ENCODE data around the gene TMEM181. TPM values are rescaled to one million over a fixed set of nuclear protein-coding genes. Genes with fewer than 3 reads are reported as not detected.
"Not testable (repeated sequence)": the region's sequence is repeated elsewhere in the genome, so short reads cannot be mapped to it uniquely, and the experiment has no call there.

Gene TMEM181
- total RNA-seq, 1 experiment from 2014 or later = 12.5 TPM

- in situ Hi-C loops (cut with HindIII; ENCODE audit: low pct_unique_long_range_greater_than_20kb, low sequenced_read_pairs) = no loop called here
- no peak for DNase-seq (ENCODE audit: low read depth)
Observed at GRCh38 chr6:158660333-158660754, 100.5 kb downstream of the TMEM181 start.

GRCh38 chr6:158661156-158661685, 101.3 kb downstream of the TMEM181 start:
- DNase-seq (ENCODE audit: low read depth) = no peak
- in situ Hi-C loops (cut with HindIII; ENCODE audit: low pct_unique_long_range_greater_than_20kb, low sequenced_read_pairs) = no loop called here

GRCh38 chr6:158662607-158662953, 102.7 kb downstream of the TMEM181 start:
- in situ Hi-C loops (cut with HindIII; ENCODE audit: low pct_unique_long_range_greater_than_20kb, low sequenced_read_pairs) = no loop called here
- no peak for DNase-seq (ENCODE audit: low read depth)

GRCh38 chr6:158662954-158663624, 103.2 kb downstream of the TMEM181 start:
- DNase-seq (ENCODE audit: low read depth) = no peak
- in situ Hi-C loops (cut with HindIII; ENCODE audit: low pct_unique_long_range_greater_than_20kb, low sequenced_read_pairs) = no loop called here

- in situ Hi-C loops (cut with HindIII; ENCODE audit: low pct_unique_long_range_greater_than_20kb, low sequenced_read_pairs) = no loop called here
- DNase-seq (ENCODE audit: low read depth) = no peak
Observed at GRCh38 chr6:158663625-158664165, 103.8 kb downstream of the TMEM181 start.

GRCh38 chr6:158665332-158665731, 105.4 kb downstream of the TMEM181 start:
- in situ Hi-C loops (cut with HindIII; ENCODE audit: low pct_unique_long_range_greater_than_20kb, low sequenced_read_pairs) = no loop called here
- no peak for DNase-seq (ENCODE audit: low read depth)

GRCh38 chr6:158666628-158667359, 106.9 kb downstream of the TMEM181 start:
- no peak for DNase-seq (ENCODE audit: low read depth)

GRCh38 chr6:158667360-158667981, 107.6 kb downstream of the TMEM181 start:
- DNase-seq (ENCODE audit: low read depth) = no peak
- in situ Hi-C loops (cut with HindIII; ENCODE audit: low pct_unique_long_range_greater_than_20kb, low sequenced_read_pairs) = no loop called here

More at GRCh38 chr6:158666628-158667359, 106.9 kb downstream of the TMEM181 start:
- in situ Hi-C loops (cut with HindIII; ENCODE audit: low pct_unique_long_range_greater_than_20kb, low sequenced_read_pairs) = no loop called here

GRCh38 chr6:158668707-158669103, 108.8 kb downstream of the TMEM181 start:
- in situ Hi-C loops (cut with HindIII; ENCODE audit: low pct_unique_long_range_greater_than_20kb, low sequenced_read_pairs) = no loop called here

GRCh38 chr6:158669145-158670035, 109.5 kb downstream of the TMEM181 start:
- no peak for DNase-seq (ENCODE audit: low read depth)
- in situ Hi-C loops (cut with HindIII; ENCODE audit: low pct_unique_long_range_greater_than_20kb, low sequenced_read_pairs) = no loop called here

More at GRCh38 chr6:158668707-158669103, 108.8 kb downstream of the TMEM181 start:
- no peak for DNase-seq (ENCODE audit: low read depth)

GRCh38 chr6:158672119-158672518, 112.2 kb downstream of the TMEM181 start:
- in situ Hi-C loops (cut with HindIII; ENCODE audit: low pct_unique_long_range_greater_than_20kb, low sequenced_read_pairs); DNase-seq (ENCODE audit: low read depth): not testable (repeated sequence)

GRCh38 chr6:158672726-158673125, 112.8 kb downstream of the TMEM181 start:
- no peak for DNase-seq (ENCODE audit: low read depth)
- in situ Hi-C loops (cut with HindIII; ENCODE audit: low pct_unique_long_range_greater_than_20kb, low sequenced_read_pairs) = no loop called here

GRCh38 chr6:158674342-158675131, 114.6 kb downstream of the TMEM181 start:
- in situ Hi-C loops (cut with HindIII; ENCODE audit: low pct_unique_long_range_greater_than_20kb, low sequenced_read_pairs) = no loop called here
- no peak for DNase-seq (ENCODE audit: low read depth)

- in situ Hi-C loops (cut with HindIII; ENCODE audit: low pct_unique_long_range_greater_than_20kb, low sequenced_read_pairs); DNase-seq (ENCODE audit: low read depth): not testable (repeated sequence)
Observed at GRCh38 chr6:158677094-158677493, 117.2 kb downstream of the TMEM181 start.

GRCh38 chr6:158677906-158678578, 118.2 kb downstream of the TMEM181 start:
- DNase-seq (ENCODE audit: low read depth) = no peak
- in situ Hi-C loops (cut with HindIII; ENCODE audit: low pct_unique_long_range_greater_than_20kb, low sequenced_read_pairs) = no loop called here

GRCh38 chr6:158680015-158680414, 120.1 kb downstream of the TMEM181 start:
- no peak for DNase-seq (ENCODE audit: low read depth)
- in situ Hi-C loops (cut with HindIII; ENCODE audit: low pct_unique_long_range_greater_than_20kb, low sequenced_read_pairs) = no loop called here

- in situ Hi-C loops (cut with HindIII; ENCODE audit: low pct_unique_long_range_greater_than_20kb, low sequenced_read_pairs) = no loop called here
Observed at GRCh38 chr6:158680481-158680880, 120.6 kb downstream of the TMEM181 start.

More at GRCh38 chr6:158680481-158680880, 120.6 kb downstream of the TMEM181 start:
- no peak for DNase-seq (ENCODE audit: low read depth)

Measured in Caki2 (cell line).